Stimulated activated CD4-positive, alpha-beta T cell treated with anti-CD3 and anti-CD28 coated beads, Interleukin-15, amount 100 ng/mL, for 48 hours (primary cell): ENCODE data around the gene MTARC2.

Source experiments
- DNase-seq, 2 donors: peaks; one replicate each; pipeline ENCODE4 v3.0.0-alpha.2; 2020; ENCODE audit warnings: low read depth in 2 of 2

MTARC2 gene

DNA sequence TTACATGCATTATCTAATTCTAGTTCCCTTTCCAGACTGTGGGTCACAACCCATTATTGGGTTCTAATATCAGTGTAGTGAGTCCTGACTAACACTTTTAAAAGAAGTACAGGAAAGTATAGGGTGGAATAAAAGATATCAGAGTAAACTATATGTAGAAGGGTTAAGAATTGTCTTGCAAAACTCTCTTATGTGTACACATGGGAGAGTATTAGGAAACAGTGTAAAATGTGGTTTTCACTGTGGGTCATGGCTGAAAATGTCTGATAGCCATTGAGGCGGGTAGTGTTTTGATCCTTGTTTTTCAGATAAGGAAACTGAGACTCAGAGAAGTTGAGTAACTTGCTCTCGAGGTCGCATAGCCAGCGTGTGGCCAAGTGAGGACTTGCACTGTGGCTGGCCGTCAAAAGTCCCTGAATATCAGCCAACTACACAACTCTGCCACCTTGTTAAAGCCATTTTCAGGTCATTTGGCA is 20.0 kb downstream of the MTARC2 start:
- DNase-seq = no peak

DNA sequence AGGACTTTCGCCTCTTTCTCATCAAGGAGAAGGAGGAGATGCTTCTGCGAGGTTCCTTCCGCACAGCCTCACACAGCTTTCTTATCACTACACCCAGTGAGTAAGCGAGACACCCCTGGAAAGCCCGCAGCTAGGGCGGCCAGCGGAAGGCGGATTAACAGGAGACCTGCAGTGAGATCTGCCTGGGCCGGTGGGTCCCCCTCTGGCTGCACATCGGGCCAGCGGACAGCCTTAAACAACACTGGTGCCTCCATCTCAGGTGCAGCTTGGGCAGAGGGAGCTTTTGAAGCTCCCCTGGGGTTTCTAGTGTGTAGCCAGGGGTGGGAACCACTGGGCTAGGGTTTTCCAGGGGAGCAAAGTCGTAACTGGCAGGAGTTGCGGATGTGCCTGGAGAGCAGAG is 21.1 kb downstream of the MTARC2 start:
- no peak for DNase-seq

DNA sequence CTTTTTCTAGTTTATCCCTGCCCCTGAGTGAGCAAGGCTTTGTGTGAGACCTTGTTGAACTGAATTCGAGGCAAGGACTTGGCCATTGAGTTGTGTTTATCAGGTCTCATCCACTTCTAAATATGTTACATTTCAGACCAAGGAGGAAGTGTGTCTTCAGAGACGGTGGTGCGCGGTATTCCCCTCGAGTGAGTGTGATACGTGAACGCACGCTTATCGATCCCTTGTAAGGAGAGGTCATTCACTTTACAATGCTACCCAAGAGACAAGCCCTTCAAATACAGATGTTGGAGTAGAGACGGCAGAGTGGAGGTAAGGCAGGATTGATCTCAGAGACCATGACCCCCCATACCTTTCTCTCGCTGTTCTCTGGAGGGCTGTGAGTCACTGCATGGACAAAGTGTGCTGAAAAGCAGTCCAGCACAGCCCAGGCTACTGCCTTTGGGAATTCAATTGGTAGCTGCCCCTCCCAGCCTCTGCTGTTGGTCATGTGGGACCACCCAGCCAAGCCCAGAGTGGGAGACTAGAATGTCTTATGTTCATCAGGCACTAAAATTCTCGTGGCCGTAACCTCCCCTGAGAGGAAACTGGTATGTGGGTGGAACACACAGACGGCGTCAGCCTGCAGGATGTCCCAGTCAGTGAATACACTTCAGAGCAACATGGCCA is 22.3 kb downstream of the MTARC2 start:
- no peak for DNase-seq

- no peak for DNase-seq
Measured at GRCh38 chr1:220772846-220773245, 24.7 kb downstream of the MTARC2 start.

- no peak for DNase-seq
Measured at GRCh38 chr1:220775240-220775853, 27.2 kb downstream of the MTARC2 start.

GRCh38 chr1:220776254-220776653 is 28.1 kb downstream of the MTARC2 start:
- no peak for DNase-seq

- DNase-seq = peak; percentile 22 to 64
Measured at GRCh38 chr1:220776720-220777326, 28.7 kb downstream of the MTARC2 start.

- DNase-seq = no peak
Measured at GRCh38 chr1:220783453-220783852, 35.3 kb downstream of the MTARC2 start.

- DNase-seq = no peak
Measured at GRCh38 chr1:220784751-220785150, 36.6 kb downstream of the MTARC2 start.

GRCh38 chr1:220785166-220786056 is 37.3 kb downstream of the MTARC2 start:
- no peak for DNase-seq

GRCh38 chr1:220786057-220786336 is 37.9 kb downstream of the MTARC2 start:
- DNase-seq = no peak

- no peak for DNase-seq
Measured at GRCh38 chr1:220786337-220787068, 38.4 kb downstream of the MTARC2 start, which contains the start of gene MTARC1. Gene MTARC1 (plus strand): TSS chr1:220786913. CDS start chr1:220786945, 32 bp downstream.

DNA sequence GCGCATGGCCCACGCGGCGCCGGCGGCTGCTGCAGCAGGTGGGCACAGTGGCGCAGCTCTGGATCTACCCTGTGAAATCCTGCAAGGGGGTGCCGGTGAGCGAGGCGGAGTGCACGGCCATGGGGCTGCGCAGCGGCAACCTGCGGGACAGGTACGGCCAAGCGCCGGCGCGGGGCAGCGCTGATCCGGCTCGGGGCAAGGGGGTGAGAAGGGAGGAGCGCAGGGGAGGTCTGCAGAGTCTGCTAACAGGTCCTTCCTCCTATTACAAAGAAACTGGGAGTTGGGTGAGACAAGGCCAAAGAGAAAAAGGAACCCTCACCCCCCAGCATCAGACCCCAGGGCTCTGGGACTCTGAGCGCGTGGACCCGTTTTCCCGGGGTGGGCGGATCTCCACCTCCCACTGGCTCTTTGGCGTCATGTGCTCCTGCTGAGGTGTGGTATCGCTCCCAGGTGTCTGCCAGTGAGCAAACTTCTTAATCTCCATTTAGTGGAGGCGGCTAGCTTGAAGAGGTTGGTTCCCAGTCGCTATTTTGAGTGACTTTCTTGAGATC is 39.0 kb downstream of the MTARC2 start:
- DNase-seq = no peak

GRCh38 chr1:220788900-220789299 is 40.8 kb downstream of the MTARC2 start:
- DNase-seq = no peak

- DNase-seq = no peak
Measured at GRCh38 chr1:220789532-220790147, 41.5 kb downstream of the MTARC2 start.

DNA sequence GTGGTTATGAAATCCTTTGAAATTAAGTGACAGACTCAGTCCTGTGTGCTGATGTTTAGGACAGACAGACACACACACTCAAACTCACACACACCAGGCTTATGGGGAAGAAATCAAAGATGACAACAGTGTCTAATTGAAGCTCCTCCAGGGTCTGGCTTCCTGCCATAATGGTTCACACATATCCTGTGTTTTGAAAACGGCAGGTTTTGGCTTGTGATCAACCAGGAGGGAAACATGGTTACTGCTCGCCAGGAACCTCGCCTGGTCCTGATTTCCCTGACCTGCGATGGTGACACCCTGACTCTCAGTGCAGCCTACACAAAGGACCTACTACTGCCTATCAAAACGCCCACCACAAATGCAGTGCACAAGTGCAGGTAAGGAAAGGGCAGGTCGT is 43.2 kb downstream of the MTARC2 start:
- no peak for DNase-seq

- DNase-seq = no peak
Measured at GRCh38 chr1:220791956-220792355, 43.8 kb downstream of the MTARC2 start.

- no peak for DNase-seq
Measured at GRCh38 chr1:220796530-220796929, 48.4 kb downstream of the MTARC2 start.

DNA sequence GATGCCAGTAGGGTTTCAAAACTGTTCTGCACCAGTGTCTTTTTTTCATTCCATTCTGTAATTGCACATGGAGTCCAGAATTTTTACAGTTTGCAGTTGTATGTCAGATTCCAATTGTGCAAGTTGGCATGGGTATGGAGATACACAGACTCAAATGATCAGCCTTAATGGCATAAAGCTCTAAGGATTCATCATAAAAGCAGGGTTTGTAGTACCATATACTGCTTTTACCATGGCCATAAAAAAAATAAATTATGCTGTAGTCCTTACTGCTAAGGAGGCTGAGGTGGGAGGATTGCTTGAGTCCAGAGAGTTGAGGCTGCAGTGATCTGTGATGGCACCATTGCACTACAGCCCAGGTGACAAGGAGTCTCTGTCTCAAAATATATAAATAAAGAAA is 48.9 kb downstream of the MTARC2 start:
- no peak for DNase-seq

DNA sequence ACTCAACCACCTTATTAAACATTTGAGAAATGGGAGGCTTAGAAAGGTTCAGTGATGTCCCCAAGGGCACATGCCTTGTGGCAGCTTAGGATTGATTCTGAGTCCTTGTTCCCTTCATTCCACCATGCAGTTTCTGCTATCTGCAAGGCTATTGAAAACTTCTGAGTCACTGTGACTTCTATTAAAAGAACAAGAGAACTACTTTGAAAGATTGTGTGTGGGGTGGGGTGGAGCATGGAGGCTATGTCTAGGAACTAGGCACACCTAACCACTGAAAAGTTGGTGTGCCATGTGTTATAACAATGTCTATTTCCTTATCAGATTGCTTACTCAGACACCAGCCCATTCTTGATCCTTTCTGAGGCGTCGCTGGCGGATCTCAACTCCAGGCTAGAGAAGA is 49.4 kb downstream of the MTARC2 start:
- DNase-seq = no peak

DNA sequence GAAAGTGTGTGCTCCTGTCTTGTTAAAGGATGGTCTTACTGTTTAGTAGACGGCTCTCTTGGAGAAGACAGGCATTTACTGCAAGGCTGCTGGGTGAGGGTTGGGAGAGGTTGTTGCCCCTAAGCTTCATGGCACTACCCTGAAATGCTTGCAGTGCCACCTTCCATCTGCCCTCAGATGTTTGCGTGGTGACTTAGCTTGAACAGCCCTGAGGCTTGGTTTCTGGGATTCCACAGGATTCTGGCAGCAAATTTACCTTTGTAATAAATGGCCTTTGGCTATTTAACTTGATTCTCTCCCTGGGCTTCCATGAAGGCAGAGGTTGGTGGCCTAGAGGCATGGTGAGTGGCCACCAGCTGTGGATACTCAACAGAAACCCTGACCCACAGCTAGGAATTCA is 50.2 kb downstream of the MTARC2 start:
- no peak for DNase-seq
